Breast epithelium (tissue), 4 donors: ENCODE results near the gene PEX13. TPM values are rescaled to one million over a fixed set of nuclear protein-coding genes. Genes with fewer than 3 reads are reported as not detected.
A peak's percentile ranks its signal among the peaks of the same experiment; 100 is the strongest.

Source experiments
- DNase-seq, 2 donors: peaks; one replicate each; pipeline ENCODE4 v3.0.0-alpha.2; 2019; ENCODE audit warnings: low spot score in 2 of 2
- H3K27ac ChIP-seq, 2 donors: fragments of 200-600 bp; sonication (generic) in 1 of 2; one replicate each; pipeline ENCODE4 v1.5.1; 2016 to 2019; ENCODE audit warnings: mild to moderate bottlenecking in 1 of 2
- H3K27me3 ChIP-seq, 2 donors: fragments of 200-600 bp; sonication (generic) in 1 of 2; one replicate each; pipeline versions ENCODE4 v1.5.1 to v1.6.0; 2017 to 2019; ENCODE audit warnings: control low read depth in 1 of 2, mild to moderate bottlenecking in 1 of 2
- H3K36me3 ChIP-seq: fragments of 200-600 bp; one replicate; pipeline ENCODE4 v1.5.1; 2019
- H3K4me1 ChIP-seq, 2 donors: fragments of 200-600 bp; sonication (generic); one replicate each; pipeline ENCODE4 v1.5.1; 2016 to 2019; ENCODE audit warnings: control low read depth in 1 of 2
- H3K4me3 ChIP-seq, 3 donors: fragments of 200-600 bp; sonication (generic); 1 replicate in 2 of 3; 2 replicates in 1 of 3; pipeline ENCODE4 v1.5.1; 2016 to 2019; ENCODE audit warnings: mild to moderate bottlenecking in 3 of 3, moderate library complexity in 2 of 3
- H3K9me3 ChIP-seq, 2 donors: fragments of 200-600 bp; sonication (generic) in 1 of 2; one replicate each; pipeline ENCODE4 v1.5.1; 2016 to 2019; ENCODE audit warnings: control low read depth in 1 of 2
- CTCF ChIP-seq, 3 donors: fragments of 450-650 bp; IDR thresholded peaks; one replicate each; pipeline ENCODE4 v1.5.1; 2016 to 2017; ENCODE audit warnings: antibody characterized with exemption in 3 of 3, mild to moderate bottlenecking in 3 of 3, moderate library complexity in 3 of 3
- POLR2A ChIP-seq: fragments of 450-650 bp; IDR thresholded peaks from one replicate; pipeline ENCODE4 v1.6.1; 2016; ENCODE audit warnings: antibody characterized with exemption, mild to moderate bottlenecking, moderate library complexity
- POLR2AphosphoS5 ChIP-seq, 3 donors: sonication (generic); formaldehyde crosslinking; IDR thresholded peaks; one replicate each; pipeline ENCODE4 v1.6.1; 2017; ENCODE audit warnings: antibody characterized with exemption in 3 of 3
- intact Hi-C: fragments of 100-400 bp; cut with DNase I; formaldehyde crosslinking; loops from one replicate; pipeline ENCODE4 v1.15.1; 2023; ENCODE audit warnings: low total_unique reads
- total RNA-seq, 3 donors: library from RNA; depleted of rRNA; stranded (reverse); fragments of >200 nt; gene quantifications; one replicate each; pipeline ENCODE4 v1.1.0, GENCODE V29; 2016

The PEX13 gene
- 10 to 100 TPM; 25.1 to 58.2 (median 31.5) TPM for total RNA-seq

- H3K9me3 ChIP-seq, result peaks cover 0 to 5% of the 10 kb centered on the region in 2 donors
- no peaks in the 10 kb centered on the region for H3K27me3 ChIP-seq
- no peaks in the 10 kb centered on the region for H3K36me3 ChIP-seq
- TF ChIP-seq CTCF (IDR thresholded peaks at IDR 0.05) (no peak), POLR2A (peak; percentile 32), POLR2AphosphoS5 (IDR thresholded peaks at IDR 0.05) (no peak)
- peak; percentile 62 to 75 for DNase-seq
- intact Hi-C loops, result no loop called here
- peaks cover 0 to 8% of the 10 kb centered on the region in 2 donors for H3K4me1 ChIP-seq
- peak within 1 kb of the TSS; percentile 89 to 95 (median 91) for H3K4me3 ChIP-seq
- H3K27ac ChIP-seq, result peak within 1 kb of the TSS; percentile 95 to 97
These were observed at the start of gene PEX13, which contains the start of gene PUS10 for GRCh38 chr2:61017556-61018317. TSS of gene PEX13 (plus strand) at chr2:61017720. CDS start at chr2:61017760, 40 bp downstream. TSS of gene PUS10 (minus strand) at chr2:61018255. CDS start at chr2:61011890, 6,365 bp downstream.

- no peak for TF ChIP-seq POLR2AphosphoS5 (IDR thresholded peaks at IDR 0.05)
- TF ChIP-seq POLR2A, result no peak
- no peak for TF ChIP-seq CTCF (IDR thresholded peaks at IDR 0.05)
- H3K9me3 ChIP-seq, result no peaks in the 10 kb centered on the region
- H3K4me1 ChIP-seq, result no peaks in the 10 kb centered on the region
These were observed 44.4 kb upstream of the PEX13 start for GRCh38 chr2:60972889-60973656.

GRCh38 chr2:60973705-60974104 lies 43.8 kb upstream of the PEX13 start:
- TF ChIP-seq POLR2A (no peak), POLR2AphosphoS5 (IDR thresholded peaks at IDR 0.05) (no peak), CTCF (IDR thresholded peaks at IDR 0.05) (no peak)
- H3K27ac ChIP-seq, result no peak overlapping the region

More at GRCh38 chr2:60972889-60973656, 44.4 kb upstream of the PEX13 start:
- intact Hi-C loops, result no loop called here
- H3K4me3 ChIP-seq, result no peak overlapping the region
- no peaks in the 10 kb centered on the region for H3K36me3 ChIP-seq
- DNase-seq, result no peak
- no peaks in the 10 kb centered on the region for H3K27me3 ChIP-seq
- no peak overlapping the region for H3K27ac ChIP-seq

GRCh38 chr2:60974652-60975051 lies 42.9 kb upstream of the PEX13 start:
- Histone ChIP-seq H3K36me3 (no peaks in the 10 kb centered on the region), H3K27me3 (no peaks in the 10 kb centered on the region), H3K27ac (no peak overlapping the region), H3K4me3 (no peak overlapping the region), H3K4me1 (no peaks in the 10 kb centered on the region), H3K9me3 (no peaks in the 10 kb centered on the region)
- intact Hi-C loops, result no loop called here
- DNase-seq, result no peak
- TF ChIP-seq POLR2A (no peak), CTCF (IDR thresholded peaks at IDR 0.05) (no peak), POLR2AphosphoS5 (IDR thresholded peaks at IDR 0.05) (no peak)

More at GRCh38 chr2:60973705-60974104, 43.8 kb upstream of the PEX13 start:
- DNase-seq, result no peak
- no peaks in the 10 kb centered on the region for H3K36me3 ChIP-seq
- H3K4me1 ChIP-seq, result no peaks in the 10 kb centered on the region
- intact Hi-C loops, result no loop called here
- H3K27me3 ChIP-seq, result no peaks in the 10 kb centered on the region
- H3K9me3 ChIP-seq, result no peaks in the 10 kb centered on the region
- no peak overlapping the region for H3K4me3 ChIP-seq
